ENCODE data around the gene EIF4G1. TPM values are rescaled to one million over a fixed set of nuclear protein-coding genes. Genes with fewer than 3 reads are reported as not detected.

The EIF4G1 gene
- total RNA-seq, 1 donor from 2014 or later: 490 TPM

DNA sequence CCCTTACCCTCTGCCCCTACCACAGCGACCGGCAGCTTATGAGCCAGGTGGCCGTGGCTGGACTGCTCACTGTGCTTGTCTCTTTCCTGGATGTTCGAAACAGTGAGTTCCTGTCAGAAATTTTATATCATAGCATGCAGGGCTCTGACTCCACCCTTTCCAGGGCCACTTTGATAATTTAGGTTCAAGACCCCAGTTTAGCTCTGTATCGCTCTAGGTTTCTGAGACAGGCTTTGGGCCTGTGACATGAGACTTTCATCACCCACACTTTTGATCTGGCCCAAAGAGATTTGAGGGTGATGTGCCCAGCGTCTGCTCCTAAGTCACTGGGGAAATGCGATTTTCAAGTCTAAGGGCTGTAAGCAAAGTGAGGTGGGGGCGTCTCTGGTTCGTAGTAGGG, 6.5 kb upstream of the EIF4G1 start:
- Histone ChIP-seq H3K36me3 (ENCODE audit: insufficient read depth, low read length) (peaks cover 63% of the 10 kb centered on the region), H3K9ac (ENCODE audit: low read length) (no peak overlapping the region), H4K20me1 (ENCODE audit: insufficient read depth, low read length) (peaks cover 62% of the 10 kb centered on the region), H3K27me3 (ENCODE audit: insufficient read depth, low read length) (no peaks in the 10 kb centered on the region), H3K9me3 (ENCODE audit: insufficient read depth, low read depth, low read length) (no peaks in the 10 kb centered on the region), H2AFZ (ENCODE audit: low read depth, low read length) (no peak overlapping the region), H3K4me3 (ENCODE audit: insufficient read depth, low read depth, low read length) (no peak overlapping the region), H3K27ac (ENCODE audit: low read depth, low read length) (no peak overlapping the region), H3K79me2 (ENCODE audit: insufficient read depth, low read length) (peaks cover 36% of the 10 kb centered on the region), H3K4me1 (ENCODE audit: insufficient read depth, low read length) (no peaks in the 10 kb centered on the region), H3K4me2 (ENCODE audit: low read length) (no peak overlapping the region)
- no peaks in the 10 kb centered on the region for H3K9me3 Mint-ChIP-seq (ENCODE audit: unreplicated experiment)
- DNase-seq (ENCODE audit: low read depth): no peak
- no peaks in the 10 kb centered on the region for H3K27me3 Mint-ChIP-seq (ENCODE audit: low read depth, unreplicated experiment)
- H3K27ac Mint-ChIP-seq (ENCODE audit: unreplicated experiment): no peak overlapping the region
- peaks cover 8% of the 10 kb centered on the region for H3K4me1 Mint-ChIP-seq (ENCODE audit: low read depth, unreplicated experiment)
- no peak for FAIRE-seq
- H3K4me3 Mint-ChIP-seq (ENCODE audit: unreplicated experiment): no peak overlapping the region
- H3K36me3 Mint-ChIP-seq (ENCODE audit: low read depth, unreplicated experiment): peaks cover 54% of the 10 kb centered on the region
- TF ChIP-seq, protein P1, sequence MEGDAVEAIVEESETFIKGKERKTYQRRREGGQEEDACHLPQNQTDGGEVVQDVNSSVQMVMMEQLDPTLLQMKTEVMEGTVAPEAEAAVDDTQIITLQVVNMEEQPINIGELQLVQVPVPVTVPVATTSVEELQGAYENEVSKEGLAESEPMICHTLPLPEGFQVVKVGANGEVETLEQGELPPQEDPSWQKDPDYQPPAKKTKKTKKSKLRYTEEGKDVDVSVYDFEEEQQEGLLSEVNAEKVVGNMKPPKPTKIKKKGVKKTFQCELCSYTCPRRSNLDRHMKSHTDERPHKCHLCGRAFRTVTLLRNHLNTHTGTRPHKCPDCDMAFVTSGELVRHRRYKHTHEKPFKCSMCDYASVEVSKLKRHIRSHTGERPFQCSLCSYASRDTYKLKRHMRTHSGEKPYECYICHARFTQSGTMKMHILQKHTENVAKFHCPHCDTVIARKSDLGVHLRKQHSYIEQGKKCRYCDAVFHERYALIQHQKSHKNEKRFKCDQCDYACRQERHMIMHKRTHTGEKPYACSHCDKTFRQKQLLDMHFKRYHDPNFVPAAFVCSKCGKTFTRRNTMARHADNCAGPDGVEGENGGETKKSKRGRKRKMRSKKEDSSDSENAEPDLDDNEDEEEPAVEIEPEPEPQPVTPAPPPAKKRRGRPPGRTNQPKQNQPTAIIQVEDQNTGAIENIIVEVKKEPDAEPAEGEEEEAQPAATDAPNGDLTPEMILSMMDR (IDR thresholded peaks at IDR 0.05; ENCODE audit: insufficient read depth, low read depth, low read length): no peak
- TF ChIP-seq EZH2 (IDR thresholded peaks at IDR 0.05; ENCODE audit: insufficient read depth, low read length): no peak

DNA sequence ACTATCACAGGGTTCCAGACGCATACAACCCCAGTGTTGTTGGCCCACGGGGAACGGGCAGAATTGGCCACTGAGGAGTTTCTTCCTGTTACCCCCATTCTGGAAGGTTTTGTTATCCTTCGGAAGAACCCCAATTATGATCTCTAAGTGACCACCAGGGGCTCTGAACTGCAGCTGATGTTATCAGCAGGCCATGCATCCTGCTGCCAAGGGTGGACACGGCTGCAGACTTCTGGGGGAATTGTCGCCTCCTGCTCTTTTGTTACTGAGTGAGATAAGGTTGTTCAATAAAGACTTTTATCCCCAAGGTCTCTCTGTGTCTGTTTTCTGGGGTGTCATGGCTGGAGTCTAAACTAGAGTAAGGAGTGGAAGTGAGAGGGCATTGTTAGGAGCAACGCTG, 5.7 kb upstream of the EIF4G1 start:
- peaks cover 54% of the 10 kb centered on the region for H4K20me1 ChIP-seq (ENCODE audit: insufficient read depth, low read length)
- Mint-ChIP-seq H3K4me3 (ENCODE audit: unreplicated experiment) (no peak overlapping the region), H3K36me3 (ENCODE audit: low read depth, unreplicated experiment) (peaks cover 48% of the 10 kb centered on the region), H3K27ac (ENCODE audit: unreplicated experiment) (peak overlapping the region; percentile 69), H3K4me1 (ENCODE audit: low read depth, unreplicated experiment) (peaks cover 8% of the 10 kb centered on the region), H3K27me3 (ENCODE audit: low read depth, unreplicated experiment) (no peaks in the 10 kb centered on the region), H3K9me3 (ENCODE audit: unreplicated experiment) (no peaks in the 10 kb centered on the region)
- H3K36me3 ChIP-seq (ENCODE audit: insufficient read depth, low read length): peaks cover 54% of the 10 kb centered on the region
- no peak overlapping the region for H3K4me3 ChIP-seq (ENCODE audit: insufficient read depth, low read depth, low read length)
- H3K27ac ChIP-seq (ENCODE audit: low read depth, low read length): no peak overlapping the region
- H2AFZ ChIP-seq (ENCODE audit: low read depth, low read length): no peak overlapping the region
- DNase-seq (ENCODE audit: low read depth): no peak
- no peaks in the 10 kb centered on the region for H3K27me3 ChIP-seq (ENCODE audit: insufficient read depth, low read length)
- no peak overlapping the region for H3K4me2 ChIP-seq (ENCODE audit: low read length)
- H3K79me2 ChIP-seq (ENCODE audit: insufficient read depth, low read length): peaks cover 28% of the 10 kb centered on the region
- H3K9me3 ChIP-seq (ENCODE audit: insufficient read depth, low read depth, low read length): no peaks in the 10 kb centered on the region
- H3K4me1 ChIP-seq (ENCODE audit: insufficient read depth, low read length): no peaks in the 10 kb centered on the region
- H3K9ac ChIP-seq (ENCODE audit: low read length): no peak overlapping the region
- no peak for TF ChIP-seq EZH2 (IDR thresholded peaks at IDR 0.05; ENCODE audit: insufficient read depth, low read length)
- TF ChIP-seq, protein P1 (IDR thresholded peaks at IDR 0.05; ENCODE audit: insufficient read depth, low read depth, low read length): no peak
- FAIRE-seq: no peak

- Histone ChIP-seq H2AFZ (ENCODE audit: low read depth, low read length) (no peak overlapping the region), H3K4me3 (ENCODE audit: insufficient read depth, low read depth, low read length) (no peak overlapping the region), H3K27me3 (ENCODE audit: insufficient read depth, low read length) (no peaks in the 10 kb centered on the region), H3K36me3 (ENCODE audit: insufficient read depth, low read length) (peaks cover 26% of the 10 kb centered on the region), H3K27ac (ENCODE audit: low read depth, low read length) (no peak overlapping the region), H3K9ac (ENCODE audit: low read length) (no peak overlapping the region), H3K9me3 (ENCODE audit: insufficient read depth, low read depth, low read length) (no peaks in the 10 kb centered on the region), H3K79me2 (ENCODE audit: insufficient read depth, low read length) (peaks cover 21% of the 10 kb centered on the region), H3K4me1 (ENCODE audit: insufficient read depth, low read length) (peaks cover 4% of the 10 kb centered on the region), H3K4me2 (ENCODE audit: low read length) (no peak overlapping the region), H4K20me1 (ENCODE audit: insufficient read depth, low read length) (peaks cover 41% of the 10 kb centered on the region)
- H3K27me3 Mint-ChIP-seq (ENCODE audit: low read depth, unreplicated experiment): no peaks in the 10 kb centered on the region
- no peaks in the 10 kb centered on the region for H3K9me3 Mint-ChIP-seq (ENCODE audit: unreplicated experiment)
- no peak overlapping the region for H3K27ac Mint-ChIP-seq (ENCODE audit: unreplicated experiment)
- peaks cover 24% of the 10 kb centered on the region for H3K36me3 Mint-ChIP-seq (ENCODE audit: low read depth, unreplicated experiment)
- H3K4me3 Mint-ChIP-seq (ENCODE audit: unreplicated experiment): no peak overlapping the region
- H3K4me1 Mint-ChIP-seq (ENCODE audit: low read depth, unreplicated experiment): peaks cover 3% of the 10 kb centered on the region
- TF ChIP-seq EZH2 (IDR thresholded peaks at IDR 0.05; ENCODE audit: insufficient read depth, low read length): no peak
- TF ChIP-seq, protein P1 (IDR thresholded peaks at IDR 0.05; ENCODE audit: insufficient read depth, low read depth, low read length): no peak
- no peak for FAIRE-seq
- DNase-seq (ENCODE audit: low read depth): no peak
These were observed 2.8 kb upstream of the EIF4G1 start for GRCh38 chr3:184311633-184312032.

Measured in astrocyte (in vitro differentiated cells and primary cell).